PC-3 (cell line): ENCODE data around the gene KRT73. TPM values are rescaled to one million over a fixed set of nuclear protein-coding genes. Genes with fewer than 3 reads are reported as not detected.

Experiments
- ATAC-seq: fragments of 200-7000 bp; cut with Tn5 transposase; 2 replicates; pipeline ENCODE4 v1.9.1; 2020; ENCODE audit warnings: mild to moderate bottlenecking, moderate library complexity
- BruUV-seq: library from RNA; stranded (reverse); fragments of 400-500 nt; replicated peaks from 2 replicates; lab custom pipeline; 2021; lab: Mats Ljungman, UMichigan
- CTCF ChIA-PET: fragments of 300-600 bp; sonication (Branson Sonifier 250); formaldehyde crosslinking; loops from one replicate; lab custom pipeline; 2022; ENCODE audit warnings: antibody characterized with exemption; lab: Charles Lee
- POLR2A ChIA-PET: fragments of 300-600 bp; sonication (Branson Sonifier 250); formaldehyde crosslinking; loops from one replicate; lab custom pipeline; 2022; ENCODE audit warnings: antibody characterized with exemption; ENCODE audit not compliant: unreplicated experiment; lab: Charles Lee
- DNase-seq: peaks from one replicate; pipeline ENCODE4 v3.0.0-alpha.2; 2015
- H2AFZ ChIP-seq: fragments of 300-600 bp; sonication (generic); 2 replicates; pipeline ENCODE4 v1.6.0; 2016; ENCODE audit warnings: antibody characterized with exemption, low read length
- H3F3A ChIP-seq: fragments of 300-600 bp; sonication (generic); one replicate; pipeline ENCODE4 v1.6.0; 2017; ENCODE audit warnings: antibody characterized with exemption, low read length, control low read depth, mild to moderate bottlenecking; ENCODE audit not compliant: unreplicated experiment
- H3K27ac ChIP-seq: fragments of 300-600 bp; sonication (generic); 2 replicates; pipeline ENCODE4 v1.5.1; 2016; ENCODE audit warnings: mild to moderate bottlenecking, low read length
- H3K27me3 ChIP-seq: fragments of 300-600 bp; sonication (generic); 2 replicates; pipeline ENCODE4 v1.6.1; 2016; ENCODE audit warnings: low read length, mixed read lengths
- H3K36me3 ChIP-seq: fragments of 300-600 bp; sonication (generic); 2 replicates; pipeline ENCODE4 v1.6.1; 2016; ENCODE audit warnings: low read depth, mixed run types, low read length, mixed read lengths
- H3K4me1 ChIP-seq: fragments of 300-600 bp; sonication (generic); 2 replicates; pipeline ENCODE4 v1.5.1; 2016; ENCODE audit warnings: low read length; ENCODE audit not compliant: insufficient read depth
- H3K4me2 ChIP-seq: fragments of 300-600 bp; sonication (generic); 2 replicates; pipeline ENCODE4 v1.6.0; 2016; ENCODE audit warnings: low read length
- H3K4me3 ChIP-seq: fragments of 300-600 bp; sonication (generic); 2 replicates; pipeline ENCODE4 v1.5.1; 2016; ENCODE audit warnings: mild to moderate bottlenecking, low read length, mixed read lengths
- H3K79me2 ChIP-seq: fragments of 300-600 bp; sonication (generic); 2 replicates; pipeline ENCODE4 v1.6.1; 2017; ENCODE audit warnings: low read length, mixed read lengths
- H3K9ac ChIP-seq: fragments of 300-600 bp; sonication (generic); 2 replicates; pipeline ENCODE4 v1.6.0; 2016; ENCODE audit warnings: mild to moderate bottlenecking, low read length
- H3K9me2 ChIP-seq: fragments of 300-600 bp; sonication (generic); replicated peaks from 2 replicates; pipeline ENCODE4 v1.6.1; 2016; ENCODE audit warnings: mixed run types, low read length, mixed read lengths
- H3K9me3 ChIP-seq: fragments of 300-600 bp; sonication (generic); 2 replicates; pipeline ENCODE4 v1.6.1; 2016; ENCODE audit warnings: low read length, mixed read lengths
- H4K20me1 ChIP-seq: fragments of 300-600 bp; sonication (generic); 2 replicates; pipeline ENCODE4 v1.6.1; 2016; ENCODE audit warnings: low read length, mixed read lengths
- CTCF ChIP-seq: fragments of 300-600 bp; sonication (generic); conservative IDR thresholded peaks from 2 replicates; pipeline ENCODE4 v1.5.1; 2017; ENCODE audit warnings: antibody characterized with exemption, low read depth, mild to moderate bottlenecking, low read length
- EZH2 ChIP-seq: fragments of 300-600 bp; sonication (generic); IDR thresholded peaks from one replicate; pipeline ENCODE4 v1.6.1; 2017; ENCODE audit warnings: antibody characterized with exemption, mild to moderate bottlenecking, low read length; ENCODE audit not compliant: unreplicated experiment
- EZH2phosphoT487 ChIP-seq: fragments of 300-600 bp; sonication (generic); IDR thresholded peaks from 2 replicates; pipeline ENCODE4 v1.6.1; 2018; ENCODE audit warnings: mild to moderate bottlenecking, antibody characterized with exemption, low read length, borderline replicate concordance
- intact Hi-C: fragments of 100-400 bp; cut with micrococcal nuclease; formaldehyde crosslinking; loops from 2 replicates; pipeline ENCODE4 v1.9.0; 2023
- total RNA-seq: library from RNA; depleted of rRNA; stranded (reverse); fragments of >200 nt; gene quantifications from 2 replicates; pipeline ENCODE4 v1.2.3, GENCODE V29; 2014

Gene KRT73
- total RNA-seq, 1 experiment from 2014 or later, result not detected

- H3F3A ChIP-seq, result no peaks in the 10 kb centered on the region
- TF ChIP-seq CTCF, result no peak
- no peak for TF ChIP-seq EZH2
- TF ChIP-seq EZH2phosphoT487, result no peak
- ChIA-PET POLR2A (no interaction called here), CTCF (no interaction called here)
- no peak overlapping the region for H3K4me3 ChIP-seq
- H3K9ac ChIP-seq, result no peak overlapping the region
- BruUV-seq, result no TSS peak
- intact Hi-C loops, result no loop called here
- no peak overlapping the region for H3K4me2 ChIP-seq
- H4K20me1 ChIP-seq, result no peaks in the 10 kb centered on the region
- H3K79me2 ChIP-seq, result no peaks in the 10 kb centered on the region
- no peak overlapping the region for H3K27ac ChIP-seq
- H3K9me3 ChIP-seq, result no peaks in the 10 kb centered on the region
- ATAC-seq, result no peak
- H3K4me1 ChIP-seq, result no peaks in the 10 kb centered on the region
- H3K27me3 ChIP-seq, result 0 out of 2 replicates have a peak, but pooled peaks cover 12% of the 10 kb centered on the region
- no peaks in the 10 kb centered on the region for H3K9me2 ChIP-seq
- no peak overlapping the region for H2AFZ ChIP-seq
- no peak for DNase-seq
- H3K36me3 ChIP-seq, result no peaks in the 10 kb centered on the region
These were observed 11.7 kb upstream of the KRT73 start for GRCh38 chr12:52630008-52630500.

- Histone ChIP-seq H3K27me3 (0 out of 2 replicates have a peak, but pooled peaks cover 15% of the 10 kb centered on the region), H4K20me1 (no peaks in the 10 kb centered on the region), H3K79me2 (no peaks in the 10 kb centered on the region), H3F3A (no peaks in the 10 kb centered on the region), H3K36me3 (no peaks in the 10 kb centered on the region), H3K4me3 (no peak overlapping the region), H3K4me1 (no peaks in the 10 kb centered on the region), H3K4me2 (no peak overlapping the region), H3K27ac (no peak overlapping the region), H3K9me2 (no peaks in the 10 kb centered on the region), H2AFZ (no peak overlapping the region), H3K9ac (no peak overlapping the region), H3K9me3 (no peaks in the 10 kb centered on the region)
- BruUV-seq, result no TSS peak
- TF ChIP-seq EZH2 (no peak), EZH2phosphoT487 (no peak), CTCF (no peak)
- ATAC-seq (no peak), DNase-seq (no peak)
- intact Hi-C loops, result no loop called here
- CTCF ChIA-PET, result no interaction called here
- POLR2A ChIA-PET, result no interaction called here
These were observed 11.1 kb upstream of the KRT73 start for GRCh38 chr12:52629281-52630007.

- Histone ChIP-seq H3K27ac (no peak overlapping the region), H3K9me3 (no peaks in the 10 kb centered on the region), H2AFZ (no peak overlapping the region), H3K4me3 (no peak overlapping the region), H3K4me2 (no peak overlapping the region), H4K20me1 (no peaks in the 10 kb centered on the region), H3K9ac (no peak overlapping the region), H3K79me2 (no peaks in the 10 kb centered on the region), H3K4me1 (no peaks in the 10 kb centered on the region), H3K36me3 (no peaks in the 10 kb centered on the region), H3K27me3 (0 out of 2 replicates have a peak, but pooled peaks cover 18% of the 10 kb centered on the region), H3K9me2 (no peaks in the 10 kb centered on the region), H3F3A (no peaks in the 10 kb centered on the region)
- ChIA-PET CTCF (no interaction called here), POLR2A (no interaction called here)
- ATAC-seq, result no peak
- no peak for DNase-seq
- TF ChIP-seq CTCF (no peak), EZH2phosphoT487 (no peak), EZH2 (no peak)
- BruUV-seq, result no TSS peak
- intact Hi-C loops, result no loop called here
These were observed 10.5 kb upstream of the KRT73 start for GRCh38 chr12:52628841-52629240.
